K562 (cell line): ENCODE results near the gene DDX20.

ENCODE experiments used
- CBFB ChIP-seq: sonication (generic); formaldehyde crosslinking; IDR thresholded peaks from 2 replicates; pipeline ENCODE4 v1.4.0; 2020; ENCODE audit warnings: mild to moderate bottlenecking, missing genetic modification reagents
- CREM ChIP-seq: IDR thresholded peaks from 2 replicates; pipeline ENCODE4 v1.6.1; 2014; ENCODE audit warnings: antibody characterized with exemption, low read depth
- KLF16 ChIP-seq: IDR thresholded peaks from 2 replicates; pipeline ENCODE4 v1.6.1; 2016; ENCODE audit warnings: antibody characterized with exemption
- MEF2D ChIP-seq: conservative IDR thresholded peaks from 2 replicates; pipeline ENCODE4 v1.6.1; 2016; ENCODE audit warnings: low read depth, missing genetic modification characterization, missing compliant biosample characterization
- NR1H2 ChIP-seq: sonication (generic); formaldehyde crosslinking; IDR thresholded peaks from 2 replicates; pipeline ENCODE4 v1.4.0; 2020; ENCODE audit warnings: mild to moderate bottlenecking, missing genetic modification reagents
- NR2C2 ChIP-seq, 2 experiments: fragments of 200-800 bp in 1 of 2; sonication (Bioruptor generic) in 1 of 2; sonication (generic) in 1 of 2; formaldehyde crosslinking in 1 of 2; IDR thresholded peaks; 2 replicates each; pipeline versions ENCODE4 v1.6.1 to v1.8.0; 2016 to 2022; ENCODE audit warnings: mild to moderate bottlenecking in 1 of 2, missing compliant biosample characterization in 1 of 2, missing genetic modification characterization in 1 of 2, missing genetic modification reagents in 1 of 2
- POLR2A ChIP-seq: fragments of 450-650 bp; conservative IDR thresholded peaks from 2 replicates; pipeline ENCODE4 v1.6.1; 2016
- TAF1 ChIP-seq: IDR thresholded peaks from 2 replicates; pipeline ENCODE4 v1.6.1; 2011; ENCODE audit warnings: mild to moderate bottlenecking, low read length, moderate library complexity; ENCODE audit not compliant: insufficient read depth, control insufficient read depth, severe bottlenecking; ENCODE audit errors: extremely low read depth
- ZFP36 ChIP-seq: fragments of 150-350 bp; IDR thresholded peaks from 2 replicates; pipeline ENCODE4 v1.6.1; 2018; ENCODE audit warnings: low read length, low read depth; ENCODE audit not compliant: partially characterized antibody
- ZNF121 ChIP-seq: sonication (generic); formaldehyde crosslinking; conservative IDR thresholded peaks from 2 replicates; pipeline ENCODE4 v1.8.0; 2022; ENCODE audit warnings: missing genetic modification reagents
- ZNF217 ChIP-seq: sonication (generic); formaldehyde crosslinking; IDR thresholded peaks from 2 replicates; pipeline ENCODE4 v1.8.0; 2022; ENCODE audit warnings: mild to moderate bottlenecking, missing genetic modification reagents
- TF ChIP-seq, protein P1 (sequence below), 3 experiments: IDR thresholded peaks in 2 of 3; conservative IDR thresholded peaks in 1 of 3; 2 replicates each; pipeline ENCODE4 v1.5.1; 2011 to 2012; ENCODE audit warnings: low read length in 3 of 3, mild to moderate bottlenecking in 3 of 3, control low read depth in 2 of 3, improper control_type of control experiment in 1 of 3, inconsistent platforms in 1 of 3, low read depth in 1 of 3, mixed read lengths in 1 of 3, moderate library complexity in 1 of 3; ENCODE audit not compliant: insufficient read depth in 2 of 3
- TF ChIP-seq, protein P2 (sequence below): sonication (generic); formaldehyde crosslinking; IDR thresholded peaks from 2 replicates; pipeline ENCODE4 v1.8.1; 2023; ENCODE audit warnings: mild to moderate bottlenecking, missing genetic modification reagents, moderate library complexity
- TF ChIP-seq, protein P3 (sequence below): fragments of 250-450 bp; sonication (Bioruptor Pico); IDR thresholded peaks from 2 replicates; pipeline ENCODE4 v1.6.1; 2021; ENCODE audit warnings: mild to moderate bottlenecking

DNA sequence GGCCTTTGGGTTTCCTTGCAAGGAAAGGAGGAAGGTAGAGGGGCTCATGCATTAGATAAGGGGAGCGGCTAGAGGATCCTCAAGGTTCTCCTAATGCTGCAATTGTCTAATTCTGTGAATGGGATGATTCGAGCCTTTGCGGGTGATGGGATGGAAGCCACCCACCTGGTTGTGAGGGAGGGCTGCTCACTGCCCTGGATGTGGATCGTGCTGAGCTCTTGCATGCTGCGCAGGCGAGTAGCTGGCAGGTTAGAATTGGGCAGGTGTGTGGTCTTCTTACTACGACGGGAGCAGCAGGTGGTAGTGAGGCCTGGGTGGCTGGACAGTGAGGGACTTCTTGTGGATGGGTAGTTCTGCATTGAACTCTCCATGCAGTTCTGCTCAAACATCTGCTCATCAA, 21.2 kb downstream of the DDX20 start:
- TF ChIP-seq, protein P1, sequence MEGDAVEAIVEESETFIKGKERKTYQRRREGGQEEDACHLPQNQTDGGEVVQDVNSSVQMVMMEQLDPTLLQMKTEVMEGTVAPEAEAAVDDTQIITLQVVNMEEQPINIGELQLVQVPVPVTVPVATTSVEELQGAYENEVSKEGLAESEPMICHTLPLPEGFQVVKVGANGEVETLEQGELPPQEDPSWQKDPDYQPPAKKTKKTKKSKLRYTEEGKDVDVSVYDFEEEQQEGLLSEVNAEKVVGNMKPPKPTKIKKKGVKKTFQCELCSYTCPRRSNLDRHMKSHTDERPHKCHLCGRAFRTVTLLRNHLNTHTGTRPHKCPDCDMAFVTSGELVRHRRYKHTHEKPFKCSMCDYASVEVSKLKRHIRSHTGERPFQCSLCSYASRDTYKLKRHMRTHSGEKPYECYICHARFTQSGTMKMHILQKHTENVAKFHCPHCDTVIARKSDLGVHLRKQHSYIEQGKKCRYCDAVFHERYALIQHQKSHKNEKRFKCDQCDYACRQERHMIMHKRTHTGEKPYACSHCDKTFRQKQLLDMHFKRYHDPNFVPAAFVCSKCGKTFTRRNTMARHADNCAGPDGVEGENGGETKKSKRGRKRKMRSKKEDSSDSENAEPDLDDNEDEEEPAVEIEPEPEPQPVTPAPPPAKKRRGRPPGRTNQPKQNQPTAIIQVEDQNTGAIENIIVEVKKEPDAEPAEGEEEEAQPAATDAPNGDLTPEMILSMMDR (IDR thresholded peaks at IDR 0.05 in 2 of 3, conservative IDR thresholded peaks at IDR 0.05 in 1 of 3; ENCODE audit: insufficient read depth in 2 of 3, low read depth in 1 of 3, low read length in 3 of 3): no peak
- TF ChIP-seq POLR2A (no peak), ZFP36 (no peak), TAF1 (no peak), CREM (no peak), NR1H2 (CRISPR knock-in tag) (no peak), ZNF217 (no peak), KLF16 (no peak), NR2C2 (CRISPR knock-in tag; IDR thresholded peaks at IDR 0.05) (no peak), NR2C2 (tag; IDR thresholded peaks at IDR 0.05) (no peak), CBFB (CRISPR knock-in tag) (no peak), ZNF121 (CRISPR knock-in tag) (no peak), MEF2D (tag) (no peak)
- TF ChIP-seq, protein P2, sequence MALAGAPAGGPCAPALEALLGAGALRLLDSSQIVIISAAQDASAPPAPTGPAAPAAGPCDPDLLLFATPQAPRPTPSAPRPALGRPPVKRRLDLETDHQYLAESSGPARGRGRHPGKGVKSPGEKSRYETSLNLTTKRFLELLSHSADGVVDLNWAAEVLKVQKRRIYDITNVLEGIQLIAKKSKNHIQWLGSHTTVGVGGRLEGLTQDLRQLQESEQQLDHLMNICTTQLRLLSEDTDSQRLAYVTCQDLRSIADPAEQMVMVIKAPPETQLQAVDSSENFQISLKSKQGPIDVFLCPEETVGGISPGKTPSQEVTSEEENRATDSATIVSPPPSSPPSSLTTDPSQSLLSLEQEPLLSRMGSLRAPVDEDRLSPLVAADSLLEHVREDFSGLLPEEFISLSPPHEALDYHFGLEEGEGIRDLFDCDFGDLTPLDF (CRISPR knock-in tag): no peak
- TF ChIP-seq, protein P3, sequence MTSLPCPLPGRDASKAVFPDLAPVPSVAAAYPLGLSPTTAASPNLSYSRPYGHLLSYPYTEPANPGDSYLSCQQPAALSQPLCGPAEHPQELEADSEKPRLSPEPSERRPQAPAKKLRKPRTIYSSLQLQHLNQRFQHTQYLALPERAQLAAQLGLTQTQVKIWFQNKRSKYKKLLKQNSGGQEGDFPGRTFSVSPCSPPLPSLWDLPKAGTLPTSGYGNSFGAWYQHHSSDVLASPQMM: no peak
